SK-N-SH treated with all-trans-retinoic acid at 6 μM for 48 hours (cell line): ENCODE data around the gene CLEC11A.

ENCODE experiments used
- CSDC2 ChIP-seq: fragments of 250-450 bp; sonication (Bioruptor Pico); IDR thresholded peaks from 2 replicates; pipeline ENCODE4 v1.5.0; 2020; ENCODE audit warnings: mild to moderate bottlenecking, moderate library complexity
- CSRNP3 ChIP-seq: fragments of 250-450 bp; sonication (Bioruptor Pico); IDR thresholded peaks from 2 replicates; pipeline ENCODE4 v1.5.1; 2021; ENCODE audit warnings: mild to moderate bottlenecking, moderate library complexity
- GLIS3 ChIP-seq: fragments of 250-450 bp; sonication (Bioruptor Pico); IDR thresholded peaks from 2 replicates; pipeline ENCODE4 v1.5.0; 2020; ENCODE audit warnings: mild to moderate bottlenecking, moderate library complexity
- PATZ1 ChIP-seq: fragments of 250-450 bp; sonication (Bioruptor Pico); IDR thresholded peaks from 2 replicates; pipeline ENCODE4 v1.8.0; 2020; ENCODE audit warnings: mild to moderate bottlenecking, moderate library complexity, borderline replicate concordance
- PPARA ChIP-seq: fragments of 250-450 bp; sonication (Bioruptor Pico); IDR thresholded peaks from 2 replicates; pipeline ENCODE4 v1.5.0; 2020; ENCODE audit warnings: mild to moderate bottlenecking, borderline replicate concordance
- RARB ChIP-seq: fragments of 250-450 bp; sonication (Bioruptor Pico); IDR thresholded peaks from 2 replicates; pipeline ENCODE4 v1.8.0; 2021; ENCODE audit warnings: mild to moderate bottlenecking, moderate library complexity
- TCF4 ChIP-seq: fragments of 250-450 bp; sonication (Bioruptor Pico); IDR thresholded peaks from 2 replicates; pipeline ENCODE4 v1.8.0; 2021; ENCODE audit warnings: mild to moderate bottlenecking, moderate library complexity, borderline replicate concordance
- TSHZ2 ChIP-seq: fragments of 250-450 bp; sonication (Bioruptor Pico); IDR thresholded peaks from 2 replicates; pipeline ENCODE4 v1.5.0; 2020; ENCODE audit warnings: mild to moderate bottlenecking, moderate library complexity
- ZC3H10 ChIP-seq: fragments of 250-450 bp; sonication (Bioruptor Pico); IDR thresholded peaks from 2 replicates; pipeline ENCODE4 v1.5.1; 2021; ENCODE audit warnings: mild to moderate bottlenecking, moderate library complexity
- ZFP3 ChIP-seq: fragments of 250-450 bp; sonication (Bioruptor Pico); IDR thresholded peaks from 2 replicates; pipeline ENCODE4 v1.5.0; 2020; ENCODE audit warnings: mild to moderate bottlenecking, moderate library complexity
- ZFP30 ChIP-seq: fragments of 450-650 bp; formaldehyde crosslinking; IDR thresholded peaks from 2 replicates; pipeline ENCODE4 v1.5.0; 2022; ENCODE audit warnings: mild to moderate bottlenecking, moderate library complexity
- ZNF8 ChIP-seq: fragments of 450-650 bp; formaldehyde crosslinking; IDR thresholded peaks from 2 replicates; pipeline ENCODE4 v1.5.0; 2020; ENCODE audit warnings: mild to moderate bottlenecking, moderate library complexity

- TF ChIP-seq ZNF8 (CRISPR knock-in tag) (no peak), PATZ1 (CRISPR knock-in tag) (no peak), CSRNP3 (CRISPR knock-in tag) (no peak), RARB (CRISPR knock-in tag) (no peak), PPARA (CRISPR knock-in tag) (no peak), TSHZ2 (CRISPR knock-in tag) (no peak), GLIS3 (no peak), ZFP30 (CRISPR knock-in tag) (no peak), CSDC2 (CRISPR knock-in tag) (no peak), TCF4 (CRISPR knock-in tag) (no peak), ZC3H10 (CRISPR knock-in tag) (no peak), ZFP3 (CRISPR knock-in tag) (no peak)
Observed at GRCh38 chr19:50753879-50754278, 30.7 kb downstream of the CLEC11A start.
